ENCODE data around the gene CDKN1B. TPM values are rescaled to one million over a fixed set of nuclear protein-coding genes. Genes with fewer than 3 reads are reported as not detected.

Gene CDKN1B
- 100 to 1,000 TPM; 135 to 136 TPM for total RNA-seq

DNA sequence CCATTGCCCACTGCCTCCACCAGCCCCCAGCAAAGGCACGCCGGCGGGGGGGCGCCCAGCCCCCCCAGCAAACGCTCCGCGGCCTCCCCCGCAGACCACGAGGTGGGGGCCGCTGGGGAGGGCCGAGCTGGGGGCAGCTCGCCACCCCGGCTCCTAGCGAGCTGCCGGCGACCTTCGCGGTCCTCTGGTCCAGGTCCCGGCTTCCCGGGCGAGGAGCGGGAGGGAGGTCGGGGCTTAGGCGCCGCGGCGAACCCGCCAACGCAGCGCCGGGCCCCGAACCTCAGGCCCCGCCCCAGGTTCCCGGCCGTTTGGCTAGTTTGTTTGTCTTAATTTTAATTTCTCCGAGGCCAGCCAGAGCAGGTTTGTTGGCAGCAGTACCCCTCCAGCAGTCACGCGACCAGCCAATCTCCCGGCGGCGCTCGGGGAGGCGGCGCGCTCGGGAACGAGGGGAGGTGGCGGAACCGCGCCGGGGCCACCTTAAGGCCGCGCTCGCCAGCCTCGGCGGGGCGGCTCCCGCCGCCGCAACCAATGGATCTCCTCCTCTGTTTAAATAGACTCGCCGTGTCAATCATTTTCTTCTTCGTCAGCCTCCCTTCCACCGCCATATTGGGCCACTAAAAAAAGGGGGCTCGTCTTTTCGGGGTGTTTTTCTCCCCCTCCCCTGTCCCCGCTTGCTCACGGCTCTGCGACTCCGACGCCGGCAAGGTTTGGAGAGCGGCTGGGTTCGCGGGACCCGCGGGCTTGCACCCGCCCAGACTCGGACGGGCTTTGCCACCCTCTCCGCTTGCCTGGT lies at the start of gene CDKN1B:
Gene CDKN1B, plus strand, starts transcription at position 576 of the 793 bp plus-strand sequence. CDS start 472 bp downstream, outside the sequence.
- POLR2A ChIA-PET = interaction anchor here (0.8 to 16.0 kb wide), 15 partner anchors 9 to 1541 kb away, joined by 3 to 373 read pairs (median 5); partner anchors contain the start of genes BORCS5, DUSP16 and GPR19
- H3K27me3 Mint-ChIP-seq = no peaks in the 10 kb centered on the region
- H3K36me3 Mint-ChIP-seq = peaks cover 45% of the 10 kb centered on the region
- H3K4me1 Mint-ChIP-seq = peaks cover 41% of the 10 kb centered on the region
- peak; percentile 88 for DNase-seq
- peak within 1 kb of the TSS; percentile 96 for H3K4me3 Mint-ChIP-seq
- peak within 1 kb of the TSS; percentile 98 for H3K27ac Mint-ChIP-seq
- H3K9me3 Mint-ChIP-seq = no peaks in the 10 kb centered on the region
- peak; percentile 55 for ATAC-seq (ENCODE audit: low read depth)

DNA sequence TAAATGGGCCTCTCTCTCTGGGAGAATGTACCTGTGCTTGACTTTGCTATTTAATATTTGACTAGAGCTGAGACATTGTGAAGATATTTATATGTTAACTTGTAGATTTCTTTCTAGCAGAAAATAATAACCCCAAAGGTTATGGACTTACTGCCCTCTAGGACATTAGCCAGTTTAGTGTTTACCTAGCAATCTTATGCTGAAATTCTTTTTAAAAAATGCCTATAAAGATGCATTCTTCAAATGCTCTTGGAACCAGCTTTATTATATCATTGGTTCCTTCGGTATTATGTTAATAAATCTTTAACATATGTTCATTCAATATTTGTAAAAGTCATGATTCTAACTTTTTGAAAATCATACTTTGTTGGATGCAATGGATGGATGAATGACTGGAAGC lies 49.2 kb upstream of the CDKN1B start:
- Mint-ChIP-seq H3K4me1 (peaks cover 3% of the 10 kb centered on the region), H3K36me3 (peaks cover 10% of the 10 kb centered on the region), H3K9me3 (no peaks in the 10 kb centered on the region), H3K4me3 (no peak overlapping the region), H3K27me3 (no peaks in the 10 kb centered on the region), H3K27ac (no peak overlapping the region)
- no peak for ATAC-seq (ENCODE audit: low read depth)
- POLR2A ChIA-PET = no interaction called here
- no peak for DNase-seq

DNA sequence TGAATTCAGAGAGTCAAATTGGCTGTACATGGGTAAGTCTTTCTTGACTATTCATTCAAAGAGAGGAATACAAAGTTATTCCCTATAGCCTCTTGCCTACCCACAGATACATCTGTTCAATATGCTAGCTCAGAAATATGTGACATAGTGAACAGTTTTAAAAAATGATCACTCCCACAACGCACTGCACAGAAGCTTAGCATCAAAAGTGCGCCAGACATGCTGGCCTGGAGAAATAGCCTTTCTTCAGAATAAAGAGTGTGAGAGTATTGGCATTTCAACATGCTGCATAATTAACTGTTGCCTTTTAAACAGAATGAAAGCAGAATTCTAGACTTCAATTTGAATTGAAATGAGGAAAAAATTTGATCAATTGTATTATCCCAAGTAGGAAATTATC lies 48.1 kb upstream of the CDKN1B start:
- POLR2A ChIA-PET = interaction anchor here (0.6 kb wide), 1 partner anchor 57 kb away, joined by 4 read pairs; no protein-coding TSS in a partner anchor
- ATAC-seq (ENCODE audit: low read depth) = no peak
- Mint-ChIP-seq H3K36me3 (peaks cover 11% of the 10 kb centered on the region), H3K4me3 (no peak overlapping the region), H3K27me3 (no peaks in the 10 kb centered on the region), H3K9me3 (no peaks in the 10 kb centered on the region), H3K27ac (no peak overlapping the region), H3K4me1 (peaks cover 9% of the 10 kb centered on the region)
- DNase-seq = no peak

DNA sequence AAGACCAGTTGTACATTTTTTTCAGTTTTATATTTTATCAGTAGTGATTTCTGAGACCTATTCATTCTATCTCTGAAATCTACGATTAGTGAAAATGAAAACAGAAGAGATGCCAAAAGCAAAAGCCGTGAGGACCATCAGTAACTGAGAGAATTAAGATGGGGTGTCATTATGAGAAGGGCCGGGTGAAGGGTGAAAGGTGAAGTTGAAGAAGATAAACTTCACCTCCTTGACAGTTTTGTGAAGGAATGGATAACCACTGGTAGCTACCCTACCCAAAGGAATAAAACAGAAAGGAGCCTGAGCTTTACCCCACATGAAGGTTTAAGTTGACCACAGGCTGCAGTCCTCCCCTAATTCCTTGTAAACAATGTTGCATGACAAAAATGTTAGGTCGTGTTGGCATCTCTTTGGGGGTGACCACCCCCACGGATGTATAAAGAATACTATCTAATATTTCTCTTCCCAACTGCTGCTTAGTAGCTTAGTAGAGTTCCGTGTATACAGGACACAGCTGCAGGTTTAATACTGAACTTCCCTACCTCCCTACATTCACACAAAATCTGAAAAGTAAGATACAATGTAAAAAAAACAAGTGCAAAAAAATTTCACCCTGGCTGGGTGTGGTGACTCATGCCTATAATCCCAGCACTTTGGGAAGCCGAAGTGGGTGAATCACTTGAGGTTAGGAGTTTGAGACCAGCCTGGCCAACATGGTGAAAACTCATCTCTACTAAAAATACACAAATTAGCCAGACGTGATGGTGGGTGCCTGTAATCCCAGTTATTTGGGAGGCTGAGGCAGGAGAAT lies 45.1 kb upstream of the CDKN1B start:
- H3K4me3 Mint-ChIP-seq = no peak overlapping the region
- H3K27ac Mint-ChIP-seq = no peak overlapping the region
- peaks cover 15% of the 10 kb centered on the region for H3K4me1 Mint-ChIP-seq
- H3K36me3 Mint-ChIP-seq = peaks cover 17% of the 10 kb centered on the region
- no peaks in the 10 kb centered on the region for H3K9me3 Mint-ChIP-seq
- POLR2A ChIA-PET = interaction anchor here (0.6 to 0.9 kb wide), 2 partner anchors 24 to 169 kb away, joined by 3 read pairs; partner anchors contain the start of gene GPR19
- H3K27me3 Mint-ChIP-seq = no peaks in the 10 kb centered on the region
- ATAC-seq (ENCODE audit: low read depth) (no peak), DNase-seq (no peak)

DNA sequence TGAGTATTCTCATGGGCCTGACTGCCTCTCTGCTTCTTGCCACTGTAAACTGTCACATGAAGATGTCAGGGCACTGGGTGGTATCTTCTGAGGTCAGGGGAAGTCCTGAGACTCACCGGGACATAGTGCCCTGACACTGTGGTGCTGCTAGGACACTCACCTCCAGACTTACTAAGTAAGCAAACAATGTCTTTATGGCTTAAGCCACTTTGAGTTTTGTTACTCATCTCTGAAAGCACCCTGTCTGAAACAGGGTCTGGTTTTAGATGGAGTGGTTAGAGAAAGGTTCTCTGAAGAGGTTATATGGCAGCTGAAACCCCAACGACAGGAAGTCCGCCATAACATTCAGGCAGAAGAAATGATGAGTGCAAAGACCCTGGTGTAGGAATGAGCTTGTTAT lies 43.9 kb upstream of the CDKN1B start:
- Mint-ChIP-seq H3K36me3 (peaks cover 17% of the 10 kb centered on the region), H3K9me3 (no peaks in the 10 kb centered on the region), H3K27ac (peak overlapping the region; percentile 4), H3K4me1 (peaks cover 15% of the 10 kb centered on the region), H3K4me3 (no peak overlapping the region), H3K27me3 (no peaks in the 10 kb centered on the region)
- POLR2A ChIA-PET = no interaction called here
- peak; percentile 52 for ATAC-seq (ENCODE audit: low read depth)
- no peak for DNase-seq

DNA sequence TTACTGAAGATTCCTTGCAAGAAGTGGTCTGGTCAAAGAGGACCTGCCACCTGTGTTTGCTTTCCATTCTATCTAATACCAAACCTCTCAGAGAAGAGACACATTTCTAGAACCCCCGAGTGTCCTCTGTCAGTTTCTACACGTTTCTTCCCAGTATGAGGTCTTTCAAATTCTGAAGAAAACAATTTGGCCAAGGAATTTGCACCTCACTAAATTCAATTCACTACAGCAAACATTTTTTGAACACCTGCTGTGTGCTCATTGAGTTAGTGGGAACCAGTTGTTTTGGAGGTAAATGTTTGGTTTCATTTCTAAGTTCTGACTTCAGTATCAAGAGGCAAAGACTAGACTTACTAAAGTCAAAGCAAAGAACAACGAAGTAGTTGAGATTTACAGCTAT lies 40.6 kb upstream of the CDKN1B start:
- DNase-seq (no peak), ATAC-seq (ENCODE audit: low read depth) (no peak)
- no peak overlapping the region for H3K4me3 Mint-ChIP-seq
- no peak overlapping the region for H3K27ac Mint-ChIP-seq
- no peaks in the 10 kb centered on the region for H3K27me3 Mint-ChIP-seq
- H3K9me3 Mint-ChIP-seq = no peaks in the 10 kb centered on the region
- peaks cover 14% of the 10 kb centered on the region for H3K36me3 Mint-ChIP-seq
- peaks cover 11% of the 10 kb centered on the region for H3K4me1 Mint-ChIP-seq
- POLR2A ChIA-PET = no interaction called here

DNA sequence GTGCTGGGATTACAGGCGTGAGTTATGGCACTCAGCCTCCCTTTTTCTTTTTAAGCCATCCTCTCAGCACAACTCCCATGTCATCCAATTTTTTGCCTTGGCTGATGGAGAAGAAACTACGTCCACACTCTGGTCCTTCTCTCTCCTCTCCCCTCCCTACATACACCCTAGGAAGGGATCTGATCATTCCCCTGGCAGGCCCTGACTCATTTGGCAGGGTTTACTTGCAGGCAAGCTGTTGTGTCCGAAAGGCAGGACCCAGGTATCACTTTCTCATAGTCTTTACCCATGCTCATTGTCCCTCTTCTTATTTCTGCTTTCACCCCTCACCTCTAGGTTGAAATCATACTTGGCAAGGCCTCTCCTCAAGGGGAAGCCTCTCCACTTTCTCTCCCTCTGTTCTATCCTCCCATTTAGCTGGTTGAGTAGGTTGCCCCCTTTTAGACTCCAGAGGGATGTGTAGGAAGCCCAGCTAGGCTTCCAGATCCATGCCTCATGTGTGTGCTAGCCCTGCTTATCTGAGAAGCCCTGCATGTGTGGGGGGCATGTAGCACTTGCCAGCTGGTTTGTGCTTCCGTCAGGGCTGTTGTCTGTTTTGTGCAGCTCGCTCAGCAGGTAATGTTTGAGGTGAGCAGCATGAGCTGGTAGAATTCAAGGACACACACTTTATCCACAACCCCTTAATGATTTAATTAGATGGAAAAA lies 36.0 kb upstream of the CDKN1B start:
- peaks cover 4% of the 10 kb centered on the region for H3K36me3 Mint-ChIP-seq
- POLR2A ChIA-PET = no interaction called here
- H3K9me3 Mint-ChIP-seq = no peaks in the 10 kb centered on the region
- no peak overlapping the region for H3K4me3 Mint-ChIP-seq
- H3K27me3 Mint-ChIP-seq = no peaks in the 10 kb centered on the region
- DNase-seq (no peak), ATAC-seq (ENCODE audit: low read depth) (no peak)
- peak overlapping the region; percentile 7 for H3K27ac Mint-ChIP-seq
- peaks cover 4% of the 10 kb centered on the region for H3K4me1 Mint-ChIP-seq

DNA sequence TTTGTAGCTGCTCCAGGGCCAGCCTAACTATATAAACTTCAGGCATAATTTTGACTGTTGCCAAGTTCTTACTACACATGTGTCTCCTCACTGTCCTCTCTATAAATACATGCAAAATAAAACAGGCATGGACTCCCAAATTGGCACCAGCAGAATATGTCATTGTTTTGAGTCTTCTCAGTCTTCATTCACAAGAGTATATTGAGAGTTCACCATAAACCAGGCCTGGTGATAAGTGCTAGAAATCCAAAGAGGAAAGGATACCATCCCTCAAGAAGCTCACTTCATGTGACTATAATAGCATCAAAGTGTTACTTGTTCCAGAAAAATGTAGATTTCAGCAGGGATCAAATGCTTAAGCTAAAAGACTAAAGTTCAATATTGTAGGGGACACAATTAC lies 34.9 kb upstream of the CDKN1B start:
- DNase-seq (no peak), ATAC-seq (ENCODE audit: low read depth) (no peak)
- Mint-ChIP-seq H3K27me3 (no peaks in the 10 kb centered on the region), H3K9me3 (no peaks in the 10 kb centered on the region), H3K36me3 (peaks cover 9% of the 10 kb centered on the region), H3K27ac (no peak overlapping the region), H3K4me3 (no peak overlapping the region), H3K4me1 (no peaks in the 10 kb centered on the region)
- POLR2A ChIA-PET = interaction anchor here (0.5 to 0.6 kb wide), 2 partner anchors 16 to 132 kb away, joined by 3 read pairs; no protein-coding TSS in a partner anchor

DNA sequence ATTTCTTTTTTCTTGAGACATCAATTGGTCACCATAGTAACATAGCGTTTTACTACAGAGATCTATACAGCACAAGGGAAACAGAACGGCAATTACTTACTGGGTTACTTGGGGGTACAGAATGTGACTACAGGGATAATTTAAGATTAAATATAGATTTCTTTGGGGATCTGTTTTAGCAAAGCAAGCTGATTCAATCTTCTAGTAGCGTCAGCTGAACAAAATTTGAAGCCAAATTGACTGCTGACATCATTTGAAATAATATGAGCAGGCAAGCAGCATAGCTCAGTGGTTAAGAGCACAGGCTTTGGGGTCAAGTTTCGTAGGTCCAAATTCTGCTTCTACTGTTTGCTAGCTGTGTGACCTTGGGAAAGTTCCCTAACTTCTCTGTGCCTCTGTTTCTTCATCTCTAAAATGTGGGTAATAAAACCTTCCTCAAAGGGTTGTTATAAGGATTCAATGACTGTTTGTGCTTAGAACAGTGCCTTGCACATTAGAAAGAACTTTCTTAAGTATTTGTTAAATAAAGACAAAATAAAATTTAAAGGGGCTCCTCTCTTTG lies 34.0 kb upstream of the CDKN1B start:
- H3K9me3 Mint-ChIP-seq = no peaks in the 10 kb centered on the region
- H3K4me3 Mint-ChIP-seq = no peak overlapping the region
- ATAC-seq (ENCODE audit: low read depth) (no peak), DNase-seq (no peak)
- H3K27ac Mint-ChIP-seq = no peak overlapping the region
- peaks cover 11% of the 10 kb centered on the region for H3K36me3 Mint-ChIP-seq
- POLR2A ChIA-PET = no interaction called here
- no peaks in the 10 kb centered on the region for H3K27me3 Mint-ChIP-seq
- H3K4me1 Mint-ChIP-seq = no peaks in the 10 kb centered on the region

DNA sequence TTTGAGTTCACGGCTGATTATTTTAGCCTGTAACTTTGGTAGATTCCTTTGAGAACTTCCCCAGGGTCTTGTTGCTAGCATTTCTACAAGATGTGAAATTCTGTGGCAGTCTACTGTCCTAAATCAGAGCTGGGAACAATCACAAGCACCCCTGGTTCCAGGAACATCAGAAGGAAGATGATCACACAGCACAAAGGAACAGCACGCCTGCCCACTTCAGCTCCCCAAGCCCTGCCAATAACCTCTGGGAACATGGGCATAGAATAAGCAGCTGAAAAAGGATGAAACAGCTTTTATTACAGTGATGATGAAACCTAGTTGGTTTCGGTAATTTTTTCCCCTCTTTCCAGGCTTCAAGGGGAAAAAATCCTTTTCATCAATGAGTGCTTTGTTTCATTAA lies 33.4 kb upstream of the CDKN1B start:
- no peak overlapping the region for H3K27ac Mint-ChIP-seq
- ATAC-seq (ENCODE audit: low read depth) (no peak), DNase-seq (no peak)
- peaks cover 11% of the 10 kb centered on the region for H3K36me3 Mint-ChIP-seq
- POLR2A ChIA-PET = no interaction called here
- H3K4me3 Mint-ChIP-seq = no peak overlapping the region
- no peaks in the 10 kb centered on the region for H3K4me1 Mint-ChIP-seq
- H3K9me3 Mint-ChIP-seq = no peaks in the 10 kb centered on the region
- no peaks in the 10 kb centered on the region for H3K27me3 Mint-ChIP-seq

DNA sequence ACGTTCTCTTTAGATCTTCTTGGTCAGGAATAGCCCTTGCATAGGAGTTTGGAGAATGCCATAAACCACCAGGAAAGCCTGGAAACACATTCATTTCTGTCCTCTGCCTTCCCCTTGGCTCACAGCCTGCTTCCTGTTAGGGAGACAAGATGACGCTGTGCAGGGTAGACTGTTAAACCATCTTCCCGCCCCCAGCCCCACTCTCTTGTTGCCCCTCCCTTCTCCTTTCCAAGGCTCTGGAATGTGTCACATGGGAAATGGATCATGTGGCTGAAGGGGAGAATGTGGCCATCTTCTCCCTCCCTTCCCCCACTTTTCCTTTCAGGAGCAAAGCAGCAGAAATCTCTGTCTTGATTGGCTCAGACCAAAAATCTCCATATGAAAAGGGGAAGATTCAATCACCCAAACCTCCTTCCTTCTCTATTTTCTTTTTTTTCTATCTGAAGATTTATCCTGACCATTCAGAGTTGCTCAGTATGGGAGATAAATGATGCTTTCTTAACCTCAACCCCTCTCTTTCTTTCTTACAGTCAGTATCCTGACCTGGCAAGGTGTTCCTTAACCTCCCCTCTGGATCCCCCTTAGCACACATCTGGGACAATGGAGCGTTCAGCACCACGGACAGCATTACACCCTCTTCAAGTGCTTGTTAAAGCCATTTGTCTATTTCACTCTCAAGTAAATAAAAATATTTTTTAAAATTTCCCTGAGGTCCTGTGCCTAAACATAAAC lies 32.6 kb upstream of the CDKN1B start:
- Mint-ChIP-seq H3K4me3 (no peak overlapping the region), H3K4me1 (no peaks in the 10 kb centered on the region), H3K9me3 (no peaks in the 10 kb centered on the region), H3K27ac (no peak overlapping the region), H3K36me3 (peaks cover 10% of the 10 kb centered on the region), H3K27me3 (no peaks in the 10 kb centered on the region)
- ATAC-seq (ENCODE audit: low read depth) (no peak), DNase-seq (no peak)
- POLR2A ChIA-PET = no interaction called here

DNA sequence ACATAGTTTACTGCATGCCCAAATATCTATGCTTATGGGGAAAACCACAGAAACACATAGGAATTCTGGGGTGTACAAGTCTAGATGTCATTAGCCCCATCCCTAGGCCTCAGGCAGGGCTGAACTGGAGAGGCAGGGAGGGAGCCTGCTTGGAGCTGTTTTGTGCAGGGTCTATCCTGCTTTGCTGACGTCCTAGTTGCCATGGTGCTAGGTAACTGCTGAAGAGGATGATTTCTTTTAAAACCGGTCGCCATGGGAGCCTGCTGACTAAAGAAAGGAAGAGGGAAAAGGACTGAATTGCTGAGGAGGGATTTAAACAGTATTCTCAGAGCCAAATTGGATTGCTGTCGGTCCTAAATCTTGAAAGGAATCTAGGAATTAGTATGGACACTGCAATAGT lies 31.9 kb upstream of the CDKN1B start:
- H3K36me3 Mint-ChIP-seq = peaks cover 10% of the 10 kb centered on the region
- ATAC-seq (ENCODE audit: low read depth) = no peak
- no peaks in the 10 kb centered on the region for H3K27me3 Mint-ChIP-seq
- POLR2A ChIA-PET = no interaction called here
- no peaks in the 10 kb centered on the region for H3K9me3 Mint-ChIP-seq
- no peak for DNase-seq
- H3K4me3 Mint-ChIP-seq = no peak overlapping the region
- H3K27ac Mint-ChIP-seq = no peak overlapping the region
- peaks cover 7% of the 10 kb centered on the region for H3K4me1 Mint-ChIP-seq

Data from activated naive CD8-positive, alpha-beta T cell treated with anti-CD3 and anti-CD28 coated beads, Interleukin-2, amount 10 ng/mL, durations not matched to agents 7 days and 5 days (primary cell).